Measurements from ENCODE around the gene LRMDA. TPM values are rescaled to one million over a fixed set of nuclear protein-coding genes. Genes with fewer than 3 reads are reported as not detected.
"Not testable (repeated sequence)": the region's sequence is repeated elsewhere in the genome, so short reads cannot be mapped to it uniquely, and the experiment has no call there.

LRMDA gene
- total RNA-seq, 6 experiments from 2014 or later = 0.32 TPM; not detected in 5

DNA sequence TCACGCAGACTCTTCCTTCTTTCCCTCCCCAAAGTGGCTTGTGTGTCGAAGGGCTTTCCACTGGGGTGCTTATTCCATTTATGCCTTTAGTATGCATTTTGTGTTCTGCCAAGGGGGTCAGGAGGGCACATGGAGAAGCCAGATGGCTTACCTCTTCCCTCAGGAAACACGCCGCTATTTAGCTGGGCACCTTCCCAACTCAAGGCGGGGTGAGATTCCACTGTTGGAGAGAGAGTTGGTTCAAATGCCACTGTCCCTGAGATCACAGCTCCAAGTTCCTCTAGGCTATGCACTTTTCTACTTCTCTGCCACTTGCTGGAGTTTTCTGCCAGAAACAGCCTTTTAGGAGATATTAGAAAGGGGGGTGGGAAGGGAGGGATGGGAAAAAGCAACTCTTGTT, 1091.8 kb downstream of the LRMDA start:
- H3K4me3 Mint-ChIP-seq = no peak overlapping the region
- no peaks in the 10 kb centered on the region for H3K36me3 Mint-ChIP-seq (ENCODE audit: low read depth)
- no peaks in the 10 kb centered on the region; the same call in 1 of the 2 replicates for H3K4me1 Mint-ChIP-seq (ENCODE audit: low read depth)
- no peaks in the 10 kb centered on the region for H3K9me3 Mint-ChIP-seq
- no peak for DNase-seq
- H3K27me3 Mint-ChIP-seq (ENCODE audit: insufficient read depth) = no peaks in the 10 kb centered on the region; the same call in 1 of the 2 replicates
- TF ChIP-seq, protein P1, sequence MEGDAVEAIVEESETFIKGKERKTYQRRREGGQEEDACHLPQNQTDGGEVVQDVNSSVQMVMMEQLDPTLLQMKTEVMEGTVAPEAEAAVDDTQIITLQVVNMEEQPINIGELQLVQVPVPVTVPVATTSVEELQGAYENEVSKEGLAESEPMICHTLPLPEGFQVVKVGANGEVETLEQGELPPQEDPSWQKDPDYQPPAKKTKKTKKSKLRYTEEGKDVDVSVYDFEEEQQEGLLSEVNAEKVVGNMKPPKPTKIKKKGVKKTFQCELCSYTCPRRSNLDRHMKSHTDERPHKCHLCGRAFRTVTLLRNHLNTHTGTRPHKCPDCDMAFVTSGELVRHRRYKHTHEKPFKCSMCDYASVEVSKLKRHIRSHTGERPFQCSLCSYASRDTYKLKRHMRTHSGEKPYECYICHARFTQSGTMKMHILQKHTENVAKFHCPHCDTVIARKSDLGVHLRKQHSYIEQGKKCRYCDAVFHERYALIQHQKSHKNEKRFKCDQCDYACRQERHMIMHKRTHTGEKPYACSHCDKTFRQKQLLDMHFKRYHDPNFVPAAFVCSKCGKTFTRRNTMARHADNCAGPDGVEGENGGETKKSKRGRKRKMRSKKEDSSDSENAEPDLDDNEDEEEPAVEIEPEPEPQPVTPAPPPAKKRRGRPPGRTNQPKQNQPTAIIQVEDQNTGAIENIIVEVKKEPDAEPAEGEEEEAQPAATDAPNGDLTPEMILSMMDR (IDR thresholded peaks at IDR 0.05) = no peak
- no peak overlapping the region for H3K27ac Mint-ChIP-seq

DNA sequence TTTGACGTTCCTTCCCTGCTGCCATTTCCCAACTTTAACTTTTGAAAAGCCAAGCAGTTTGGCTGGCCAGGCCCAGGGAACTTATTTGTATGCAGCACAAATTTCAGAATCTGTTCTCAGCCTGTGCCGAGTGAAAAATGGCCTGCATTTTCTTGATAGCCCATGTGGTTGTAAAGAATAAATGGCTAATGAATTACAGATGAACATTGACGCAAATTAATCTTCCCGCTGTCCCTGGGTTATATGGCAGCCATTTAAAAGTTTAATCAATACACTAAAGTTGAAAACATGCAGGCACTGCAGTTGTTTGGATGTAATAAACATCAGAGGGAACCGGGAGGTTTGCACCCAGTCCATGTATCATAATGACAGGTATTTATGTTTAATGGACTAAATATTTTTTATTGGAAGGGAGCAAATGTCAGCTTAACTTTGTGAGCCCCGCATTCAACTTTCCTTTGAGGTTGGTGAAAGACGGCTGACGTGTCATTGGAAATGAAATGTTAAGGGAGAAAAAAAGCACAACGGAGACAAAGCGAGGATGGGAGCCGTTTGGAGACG, 1092.4 kb downstream of the LRMDA start:
- no peak overlapping the region for H3K4me3 Mint-ChIP-seq
- TF ChIP-seq, protein P1 (IDR thresholded peaks at IDR 0.05) = no peak
- H3K4me1 Mint-ChIP-seq (ENCODE audit: low read depth) = no peaks in the 10 kb centered on the region; the same call in 1 of the 2 replicates
- no peak for DNase-seq
- H3K36me3 Mint-ChIP-seq (ENCODE audit: low read depth) = no peaks in the 10 kb centered on the region
- H3K27me3 Mint-ChIP-seq (ENCODE audit: insufficient read depth) = no peaks in the 10 kb centered on the region; the same call in 1 of the 2 replicates
- H3K9me3 Mint-ChIP-seq = no peaks in the 10 kb centered on the region
- H3K27ac Mint-ChIP-seq = no peak overlapping the region

DNA sequence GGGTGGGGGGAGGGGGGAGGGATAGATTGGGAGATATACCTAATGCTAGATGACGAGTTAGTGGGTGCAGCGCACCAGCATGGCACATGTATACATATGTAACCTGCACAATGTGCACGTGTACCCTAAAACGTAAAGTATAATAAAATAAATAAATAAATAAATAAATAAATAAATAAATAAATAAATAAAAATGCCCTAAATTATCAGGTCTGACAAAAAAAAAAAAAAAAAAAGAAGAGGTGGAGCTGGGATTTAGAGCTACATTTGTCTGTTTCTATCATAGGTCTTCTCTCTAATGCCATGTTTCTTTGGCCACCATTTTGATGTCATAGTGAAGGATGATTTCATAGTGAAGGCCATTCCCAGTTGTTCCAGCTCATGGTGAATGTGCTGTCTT, 1095.4 kb downstream of the LRMDA start:
- H3K27me3 Mint-ChIP-seq (ENCODE audit: insufficient read depth); DNase-seq; H3K36me3 Mint-ChIP-seq (ENCODE audit: low read depth); H3K27ac Mint-ChIP-seq; H3K9me3 Mint-ChIP-seq; H3K4me1 Mint-ChIP-seq (ENCODE audit: low read depth); H3K4me3 Mint-ChIP-seq: not testable (repeated sequence)

DNA sequence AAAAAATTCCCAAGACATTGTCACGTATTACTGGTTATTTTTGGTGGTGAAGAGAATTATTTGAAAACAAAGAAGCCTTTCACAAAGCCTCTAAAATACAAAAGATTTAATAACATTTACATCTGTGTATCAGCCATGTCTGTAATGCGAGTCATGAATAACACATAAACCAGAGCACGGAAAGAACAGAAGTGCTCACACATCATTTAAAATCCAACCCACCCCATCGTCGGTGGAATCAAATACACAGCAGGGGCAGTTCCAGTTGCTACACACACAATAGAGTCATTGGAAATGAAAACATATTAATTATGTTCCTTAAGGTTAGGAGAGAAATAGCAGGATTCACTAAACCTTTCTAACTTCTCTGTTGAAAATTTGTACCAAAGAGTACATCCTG, 1108.9 kb downstream of the LRMDA start:
- TF ChIP-seq, protein P1 (IDR thresholded peaks at IDR 0.05) = no peak
- no peaks in the 10 kb centered on the region for H3K9me3 Mint-ChIP-seq
- peaks cover 14% of the 10 kb centered on the region for H3K4me1 Mint-ChIP-seq (ENCODE audit: low read depth)
- no peak for DNase-seq
- no peak overlapping the region for H3K27ac Mint-ChIP-seq
- no peaks in the 10 kb centered on the region for H3K36me3 Mint-ChIP-seq (ENCODE audit: low read depth)
- H3K27me3 Mint-ChIP-seq (ENCODE audit: insufficient read depth) = no peaks in the 10 kb centered on the region; the same call in 1 of the 2 replicates
- H3K4me3 Mint-ChIP-seq = no peak overlapping the region

DNA sequence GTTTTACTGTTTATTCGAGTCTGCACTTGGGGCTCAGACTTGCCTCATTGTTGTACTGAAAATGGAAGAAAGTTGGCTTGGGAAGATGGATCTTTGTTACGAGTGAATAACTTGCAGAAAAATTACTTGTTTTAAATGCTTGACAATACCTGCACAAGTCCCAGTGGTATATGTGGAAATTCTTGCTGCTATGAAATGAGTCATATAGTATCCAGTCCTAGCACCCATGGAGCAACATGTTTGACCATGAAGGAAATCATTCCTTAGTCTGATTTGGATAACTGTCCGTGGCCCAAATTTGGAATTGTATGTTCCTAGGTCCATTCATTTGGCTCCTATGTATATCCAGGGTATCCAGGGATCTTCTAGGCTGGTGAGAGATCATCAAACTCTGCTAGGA, 1109.4 kb downstream of the LRMDA start:
- Mint-ChIP-seq H3K27me3 (ENCODE audit: insufficient read depth) (no peaks in the 10 kb centered on the region; the same call in 1 of the 2 replicates), H3K9me3 (no peaks in the 10 kb centered on the region), H3K27ac (no peak overlapping the region), H3K36me3 (ENCODE audit: low read depth) (no peaks in the 10 kb centered on the region), H3K4me3 (no peak overlapping the region), H3K4me1 (ENCODE audit: low read depth) (peaks cover 14% of the 10 kb centered on the region)
- no peak for DNase-seq
- TF ChIP-seq, protein P1 (IDR thresholded peaks at IDR 0.05) = no peak

DNA sequence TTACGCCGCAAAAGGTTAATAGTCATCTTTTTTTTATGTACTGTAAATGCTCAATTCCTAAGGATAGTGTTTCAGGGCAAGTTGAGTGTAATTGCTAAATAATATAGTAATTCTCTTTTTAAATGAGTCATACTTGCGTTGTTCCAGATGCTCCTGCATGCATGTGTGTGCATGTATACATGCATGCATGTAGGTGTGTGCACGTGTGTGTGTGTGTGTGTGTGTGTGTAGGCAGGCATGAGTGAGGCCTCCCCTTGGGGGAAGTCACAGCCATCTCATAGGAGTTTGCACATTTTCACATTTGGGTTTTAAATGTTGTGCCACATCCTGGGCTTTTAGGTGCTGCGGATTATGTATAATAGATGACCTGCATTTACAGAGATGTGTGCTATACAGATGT, 1110.4 kb downstream of the LRMDA start:
- Mint-ChIP-seq H3K36me3 (ENCODE audit: low read depth) (no peaks in the 10 kb centered on the region), H3K9me3 (no peaks in the 10 kb centered on the region), H3K27ac (no peak overlapping the region), H3K27me3 (ENCODE audit: insufficient read depth) (no peaks in the 10 kb centered on the region; the same call in 1 of the 2 replicates), H3K4me1 (ENCODE audit: low read depth) (peaks cover 14% of the 10 kb centered on the region), H3K4me3 (no peak overlapping the region)
- TF ChIP-seq, protein P1 (IDR thresholded peaks at IDR 0.05) = no peak
- no peak for DNase-seq
